C4-2B (cell line): ENCODE data around the gene IFNA6.

Experiments
- H3K27ac ChIP-seq: fragments of 450-650 bp; 2 replicates; pipeline ENCODE4 v1.5.1; 2017
- ZFX ChIP-seq: fragments of 450-650 bp; IDR thresholded peaks from 2 replicates; pipeline ENCODE4 v1.6.1; 2017
- TF ChIP-seq, protein P1 (sequence below): fragments of 450-650 bp; conservative IDR thresholded peaks from 2 replicates; pipeline ENCODE4 v1.5.1; 2017; ENCODE audit warnings: mild to moderate bottlenecking

IFNA6 gene

GRCh38 chr9:21311889-21312288 lies 38.8 kb downstream of the IFNA6 start:
- no peak overlapping the region for H3K27ac ChIP-seq
- no peak for TF ChIP-seq ZFX
- TF ChIP-seq, protein P1, sequence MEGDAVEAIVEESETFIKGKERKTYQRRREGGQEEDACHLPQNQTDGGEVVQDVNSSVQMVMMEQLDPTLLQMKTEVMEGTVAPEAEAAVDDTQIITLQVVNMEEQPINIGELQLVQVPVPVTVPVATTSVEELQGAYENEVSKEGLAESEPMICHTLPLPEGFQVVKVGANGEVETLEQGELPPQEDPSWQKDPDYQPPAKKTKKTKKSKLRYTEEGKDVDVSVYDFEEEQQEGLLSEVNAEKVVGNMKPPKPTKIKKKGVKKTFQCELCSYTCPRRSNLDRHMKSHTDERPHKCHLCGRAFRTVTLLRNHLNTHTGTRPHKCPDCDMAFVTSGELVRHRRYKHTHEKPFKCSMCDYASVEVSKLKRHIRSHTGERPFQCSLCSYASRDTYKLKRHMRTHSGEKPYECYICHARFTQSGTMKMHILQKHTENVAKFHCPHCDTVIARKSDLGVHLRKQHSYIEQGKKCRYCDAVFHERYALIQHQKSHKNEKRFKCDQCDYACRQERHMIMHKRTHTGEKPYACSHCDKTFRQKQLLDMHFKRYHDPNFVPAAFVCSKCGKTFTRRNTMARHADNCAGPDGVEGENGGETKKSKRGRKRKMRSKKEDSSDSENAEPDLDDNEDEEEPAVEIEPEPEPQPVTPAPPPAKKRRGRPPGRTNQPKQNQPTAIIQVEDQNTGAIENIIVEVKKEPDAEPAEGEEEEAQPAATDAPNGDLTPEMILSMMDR, result no peak

DNA sequence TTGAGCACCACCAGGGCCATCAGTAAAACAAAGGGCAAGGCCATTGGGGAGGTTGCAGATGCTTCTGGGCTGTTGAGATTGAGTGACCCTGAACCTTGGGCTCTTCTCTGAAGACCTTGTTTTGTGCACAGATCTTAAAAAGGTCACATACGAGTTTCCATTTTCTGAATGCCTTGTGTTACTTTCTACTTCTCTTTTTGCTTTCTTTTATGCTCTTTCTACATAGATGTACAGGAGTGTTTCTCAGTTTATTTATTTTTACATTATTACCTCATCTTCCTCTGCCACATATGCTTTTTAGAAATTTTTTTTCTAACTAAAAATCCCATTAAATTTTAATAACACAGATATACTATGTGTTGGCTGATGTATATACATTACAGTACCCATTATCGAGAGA lies 45.5 kb downstream of the IFNA6 start, which contains the start of gene IFNA5:
IFNA5 (minus strand) TSS at position 101 of the 400 bp plus-strand sequence; CDS start at position 44, 57 bp downstream.
- no peak within 1 kb of the TSS for H3K27ac ChIP-seq
- TF ChIP-seq ZFX, result no peak
- TF ChIP-seq, protein P1, result no peak
